Stomach (tissue), 4 donors: ENCODE results near the gene RBMS3.

Experiments used
- EP300 ChIP-seq: sonication (generic); formaldehyde crosslinking; IDR thresholded peaks from one replicate; pipeline ENCODE4 v1.6.1; 2017; ENCODE audit warnings: antibody characterized with exemption
- TF ChIP-seq, protein P1 (sequence below), 7 experiments: fragments of 450-650 bp in 4 of 7; fragments of 200-600 bp in 3 of 7; sonication (generic) in 3 of 7; IDR thresholded peaks; one replicate each; pipeline ENCODE4 v1.5.1; 2016 to 2019; ENCODE audit warnings: antibody characterized with exemption in 7 of 7, control low read depth in 2 of 7, mild to moderate bottlenecking in 1 of 7

- TF ChIP-seq, protein P1, sequence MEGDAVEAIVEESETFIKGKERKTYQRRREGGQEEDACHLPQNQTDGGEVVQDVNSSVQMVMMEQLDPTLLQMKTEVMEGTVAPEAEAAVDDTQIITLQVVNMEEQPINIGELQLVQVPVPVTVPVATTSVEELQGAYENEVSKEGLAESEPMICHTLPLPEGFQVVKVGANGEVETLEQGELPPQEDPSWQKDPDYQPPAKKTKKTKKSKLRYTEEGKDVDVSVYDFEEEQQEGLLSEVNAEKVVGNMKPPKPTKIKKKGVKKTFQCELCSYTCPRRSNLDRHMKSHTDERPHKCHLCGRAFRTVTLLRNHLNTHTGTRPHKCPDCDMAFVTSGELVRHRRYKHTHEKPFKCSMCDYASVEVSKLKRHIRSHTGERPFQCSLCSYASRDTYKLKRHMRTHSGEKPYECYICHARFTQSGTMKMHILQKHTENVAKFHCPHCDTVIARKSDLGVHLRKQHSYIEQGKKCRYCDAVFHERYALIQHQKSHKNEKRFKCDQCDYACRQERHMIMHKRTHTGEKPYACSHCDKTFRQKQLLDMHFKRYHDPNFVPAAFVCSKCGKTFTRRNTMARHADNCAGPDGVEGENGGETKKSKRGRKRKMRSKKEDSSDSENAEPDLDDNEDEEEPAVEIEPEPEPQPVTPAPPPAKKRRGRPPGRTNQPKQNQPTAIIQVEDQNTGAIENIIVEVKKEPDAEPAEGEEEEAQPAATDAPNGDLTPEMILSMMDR (IDR thresholded peaks at IDR 0.05), result no peak
- no peak for TF ChIP-seq EP300
Measured at GRCh38 chr3:29538610-29538958, 257.7 kb downstream of the RBMS3 start.
